ENCODE data around the gene KLHL8. TPM values are rescaled to one million over a fixed set of nuclear protein-coding genes. Genes with fewer than 3 reads are reported as not detected.

KLHL8 gene
- total RNA-seq, 1 experiment from 2014 or later, result 7.5 TPM

DNA sequence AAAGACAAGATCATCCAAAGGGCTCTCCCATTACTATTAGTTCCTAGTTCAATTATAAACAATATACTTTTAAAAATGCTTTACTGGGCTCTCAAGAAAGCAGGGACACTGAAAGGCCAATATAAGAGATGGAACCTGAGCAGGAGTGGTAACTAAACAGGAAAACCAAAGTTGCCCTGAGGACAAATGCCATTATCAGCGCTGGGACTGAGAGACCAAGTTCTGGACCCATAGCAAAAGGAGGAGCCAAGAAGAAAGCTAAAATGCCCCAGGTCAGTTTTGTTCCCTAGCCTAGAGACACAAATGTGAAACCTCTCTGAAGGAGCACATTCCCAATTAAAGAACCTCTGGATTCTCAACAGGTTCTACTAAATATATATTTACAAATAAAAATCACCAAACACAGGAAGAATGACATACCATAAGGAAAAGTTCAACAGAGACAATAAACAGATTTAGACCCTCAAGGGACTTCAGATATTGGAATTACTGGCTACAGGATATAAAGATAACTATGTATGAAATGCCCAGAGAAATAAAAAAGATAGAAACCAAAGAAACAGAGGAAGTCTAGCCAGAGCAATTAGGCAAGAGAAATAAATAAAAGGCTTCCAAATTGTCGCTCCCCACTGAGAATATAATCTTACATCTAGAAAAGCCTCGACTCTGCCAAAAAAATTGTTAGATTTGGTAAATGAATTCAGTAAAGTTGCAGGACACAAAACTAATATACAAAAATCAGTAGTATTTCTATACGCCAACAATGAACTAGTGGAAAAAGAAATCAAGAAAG is 67.1 kb downstream of the KLHL8 start:
- Histone ChIP-seq H2BK5ac (ENCODE audit: insufficient read length, low read length) (no peak overlapping the region), H3K56ac (ENCODE audit: insufficient read length, low read depth, low read length) (no peak overlapping the region), H4K8ac (replicated peaks; ENCODE audit: insufficient read length, low read depth, low read length) (no peak overlapping the region), H3K4me1 (ENCODE audit: insufficient read depth, low read length) (no peaks in the 10 kb centered on the region), H2BK12ac (ENCODE audit: insufficient read length, low read depth, low read length) (no peak overlapping the region), H2AK5ac (ENCODE audit: insufficient read length, low read length) (no peak overlapping the region), H2BK20ac (ENCODE audit: low read depth, low read length, poor library complexity, severe bottlenecking) (no peak overlapping the region), H3K27ac (ENCODE audit: insufficient read length, low read depth, low read length) (no peak overlapping the region), H3K9ac (ENCODE audit: extremely low read depth, insufficient read length, low read length) (no peak overlapping the region), H3K23me2 (ENCODE audit: insufficient read length, low read depth, low read length, poor library complexity, severe bottlenecking) (no peaks in the 10 kb centered on the region), H3K27me3 (ENCODE audit: insufficient read depth, low read length) (no peaks in the 10 kb centered on the region), H4K91ac (ENCODE audit: insufficient read length, low read depth, low read length) (no peak overlapping the region), H3K79me2 (ENCODE audit: insufficient read depth, low read length) (no peaks in the 10 kb centered on the region), H3K23ac (ENCODE audit: insufficient read length, low read depth, low read length) (no peak overlapping the region), H2AFZ (ENCODE audit: low read length) (no peak overlapping the region), H3K14ac (ENCODE audit: insufficient read depth, low read length) (no peak overlapping the region), H3T11ph (ENCODE audit: low read length) (no peak overlapping the region), H3K79me1 (ENCODE audit: insufficient read depth, low read depth, low read length, poor library complexity, severe bottlenecking) (no peaks in the 10 kb centered on the region), H2BK15ac (ENCODE audit: low read depth, low read length) (no peak overlapping the region), H3K4ac (ENCODE audit: low read depth, low read length) (no peak overlapping the region), H4K5ac (ENCODE audit: insufficient read length, low read depth, low read length) (no peak overlapping the region), H3K4me2 (ENCODE audit: insufficient read depth, insufficient read length, low read length) (no peak overlapping the region), H3K9me3 (ENCODE audit: control insufficient read depth, low read depth, low read length) (no peaks in the 10 kb centered on the region), H3K18ac (ENCODE audit: insufficient read length, low read depth, low read length) (no peak overlapping the region), H2BK120ac (ENCODE audit: low read depth, low read length, poor library complexity, severe bottlenecking) (no peak overlapping the region), H4K20me1 (ENCODE audit: control insufficient read depth, insufficient read depth, insufficient read length) (no peaks in the 10 kb centered on the region)
- TF ChIP-seq, protein P1, sequence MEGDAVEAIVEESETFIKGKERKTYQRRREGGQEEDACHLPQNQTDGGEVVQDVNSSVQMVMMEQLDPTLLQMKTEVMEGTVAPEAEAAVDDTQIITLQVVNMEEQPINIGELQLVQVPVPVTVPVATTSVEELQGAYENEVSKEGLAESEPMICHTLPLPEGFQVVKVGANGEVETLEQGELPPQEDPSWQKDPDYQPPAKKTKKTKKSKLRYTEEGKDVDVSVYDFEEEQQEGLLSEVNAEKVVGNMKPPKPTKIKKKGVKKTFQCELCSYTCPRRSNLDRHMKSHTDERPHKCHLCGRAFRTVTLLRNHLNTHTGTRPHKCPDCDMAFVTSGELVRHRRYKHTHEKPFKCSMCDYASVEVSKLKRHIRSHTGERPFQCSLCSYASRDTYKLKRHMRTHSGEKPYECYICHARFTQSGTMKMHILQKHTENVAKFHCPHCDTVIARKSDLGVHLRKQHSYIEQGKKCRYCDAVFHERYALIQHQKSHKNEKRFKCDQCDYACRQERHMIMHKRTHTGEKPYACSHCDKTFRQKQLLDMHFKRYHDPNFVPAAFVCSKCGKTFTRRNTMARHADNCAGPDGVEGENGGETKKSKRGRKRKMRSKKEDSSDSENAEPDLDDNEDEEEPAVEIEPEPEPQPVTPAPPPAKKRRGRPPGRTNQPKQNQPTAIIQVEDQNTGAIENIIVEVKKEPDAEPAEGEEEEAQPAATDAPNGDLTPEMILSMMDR (conservative IDR thresholded peaks at IDR 0.05), result no peak
- Mint-ChIP-seq H3K36me3 (ENCODE audit: insufficient read depth in 1 of 3, low read depth in 3 of 3) (no peaks in the 10 kb centered on the region), H3K27ac (no peak overlapping the region), H3K4me3 (no peak overlapping the region), H3K9me3 (no peaks in the 10 kb centered on the region), H3K27me3 (ENCODE audit: low read depth) (no peaks in the 10 kb centered on the region), H3K4me1 (peaks cover 4 to 7% of the 10 kb centered on the region in 2 experiments; a peak in 2 of 4 replicates)
- no peak for DNase-seq
- no CpG with 5 or more reads among the region's 4 CpGs for WGBS (ENCODE audit: extremely low coverage, insufficient read length, low lambda C conversion rate)
